GM13976 (cell line): ENCODE results near the gene TRIP12.

Source experiments
- DNase-seq: peaks from one replicate; pipeline ENCODE4 v3.0.0; 2012; ENCODE audit warnings: low spot score
- CTCF ChIP-seq: IDR thresholded peaks from 2 replicates; pipeline ENCODE4 v1.5.1; 2012; ENCODE audit warnings: borderline replicate concordance, mild to moderate bottlenecking; ENCODE audit not compliant: insufficient read depth; ENCODE audit errors: extremely low read depth, missing control alignments, control extremely low read depth
- in situ Hi-C: fragments of 300-500 bp; cut with MboI; formaldehyde crosslinking; loops from one replicate; pipeline ENCODE4 v1.12.0; 2022; ENCODE audit warnings: low sequenced_read_pairs, mixed read lengths, inconsistent platforms; ENCODE audit not compliant: unreplicated experiment

The TRIP12 gene

GRCh38 chr2:229880892-229881586 is 40.8 kb downstream of the TRIP12 start:
- in situ Hi-C loops: no loop called here
- DNase-seq: no peak
- TF ChIP-seq CTCF: no peak

- DNase-seq: no peak
- in situ Hi-C loops: no loop called here
- TF ChIP-seq CTCF: no peak
Observed at GRCh38 chr2:229879191-229879950, 42.4 kb downstream of the TRIP12 start.

GRCh38 chr2:229875549-229875948 is 46.3 kb downstream of the TRIP12 start:
- TF ChIP-seq CTCF: no peak
- in situ Hi-C loops: no loop called here
- no peak for DNase-seq

- no peak for TF ChIP-seq CTCF
- in situ Hi-C loops: no loop called here
- DNase-seq: no peak
Observed at GRCh38 chr2:229874647-229875046, 47.2 kb downstream of the TRIP12 start.

- no peak for TF ChIP-seq CTCF
- in situ Hi-C loops: no loop called here
- DNase-seq: no peak
Observed at GRCh38 chr2:229873123-229873581, 48.7 kb downstream of the TRIP12 start.

GRCh38 chr2:229870903-229871656 is 50.7 kb downstream of the TRIP12 start:
- in situ Hi-C loops: no loop called here
- no peak for TF ChIP-seq CTCF
- DNase-seq: no peak
